Natural killer cell (primary cell): ENCODE data around the gene SNX8. TPM values are rescaled to one million over a fixed set of nuclear protein-coding genes. Genes with fewer than 3 reads are reported as not detected.
A peak's percentile ranks its signal among the peaks of the same experiment; 100 is the strongest.

Experiments
- ATAC-seq, 3 donors: fragments of 150-1000 bp in 2 of 3; fragments of 200-7000 bp in 1 of 3; cut with Tn5 transposase; 1 replicate in 1 of 3; 2 replicates in 2 of 3; pipeline ENCODE4 v1.10.0; 2021; ENCODE audit warnings: mild to moderate bottlenecking in 2 of 3, moderate library complexity in 2 of 3
- DNase-seq, 2 donors: peaks; one replicate each; pipeline versions ENCODE4 v3.0.0 to v3.0.0-alpha.2; 2013 to 2021; ENCODE audit warnings: mixed read lengths in 1 of 2
- H3K27ac ChIP-seq: one replicate; pipeline ENCODE4 v1.5.1; 2013; ENCODE audit warnings: mild to moderate bottlenecking, low read length
- H3K27me3 ChIP-seq: one replicate; pipeline ENCODE4 v1.6.1; 2013; ENCODE audit warnings: low read length; ENCODE audit not compliant: control insufficient read depth, insufficient read depth
- H3K36me3 ChIP-seq: one replicate; pipeline ENCODE4 v1.6.1; 2013; ENCODE audit warnings: low read length; ENCODE audit not compliant: control insufficient read depth, insufficient read depth
- H3K4me1 ChIP-seq: one replicate; pipeline ENCODE4 v1.6.1; 2013; ENCODE audit warnings: low read length; ENCODE audit not compliant: control insufficient read depth, insufficient read depth
- H3K4me3 ChIP-seq: one replicate; pipeline ENCODE4 v1.5.1; 2013; ENCODE audit warnings: low read length
- H3K9me3 ChIP-seq: one replicate; pipeline ENCODE4 v1.6.1; 2013; ENCODE audit warnings: low read length; ENCODE audit not compliant: control insufficient read depth, insufficient read depth
- H3K27ac Mint-ChIP-seq, 2 donors: one replicate each; pipeline ENCODE4 v1.8.0; 2022; ENCODE audit warnings: mild to moderate bottlenecking in 2 of 2, mixed read lengths in 2 of 2, moderate library complexity in 1 of 2
- H3K27me3 Mint-ChIP-seq, 2 donors: one replicate each; pipeline ENCODE4 v1.8.0; 2022; ENCODE audit warnings: low read depth in 2 of 2, mixed read lengths in 2 of 2
- H3K36me3 Mint-ChIP-seq: one replicate; pipeline ENCODE4 v1.8.0; 2022; ENCODE audit warnings: mixed read lengths
- H3K4me1 Mint-ChIP-seq, 2 donors: one replicate each; pipeline ENCODE4 v1.8.0; 2022; ENCODE audit warnings: mixed read lengths in 2 of 2
- H3K4me3 Mint-ChIP-seq: one replicate; pipeline ENCODE4 v1.8.0; 2022; ENCODE audit warnings: mild to moderate bottlenecking, moderate library complexity, mixed read lengths
- H3K9me3 Mint-ChIP-seq, 2 donors: one replicate each; pipeline ENCODE4 v1.8.0; 2022; ENCODE audit warnings: mixed read lengths in 2 of 2
- CTCF ChIP-seq: fragments of 200-600 bp; IDR thresholded peaks from one replicate; pipeline ENCODE4 v1.8.0; 2022; ENCODE audit warnings: antibody characterized with exemption
- WGBS: methylation state at CpG from one replicate; pipeline ENCODE4 v1.1.7; 2013; ENCODE audit warnings: missing lambda C conversion rate; ENCODE audit not compliant: insufficient coverage; 5-methylcytosine and 5-hydroxymethylcytosine counted together
- intact Hi-C: fragments of 100-400 bp; cut with micrococcal nuclease; formaldehyde crosslinking; loops from one replicate; pipeline ENCODE4 v1.14.2; 2022
- total RNA-seq, 4 donors: library from RNA; stranded (reverse); fragments of 120-200 nt in 1 of 4; gene quantifications; one replicate each; pipeline versions ENCODE4 v1.2.3 to v1.2.4, GENCODE V29; 2013 to 2022

The SNX8 gene
- total RNA-seq, 3 donors from 2014 or later (not counting 1 experiment from before 2014, with no cell fraction given) = 8.3 to 15.7 (median 12.6) TPM

- H3K4me3 Mint-ChIP-seq = peak overlapping the region; percentile 28
Observed at GRCh38 chr7:2244404-2244995, 69.7 kb downstream of the SNX8 start.

GRCh38 chr7:2243458-2243857 is 70.8 kb downstream of the SNX8 start:
- 87% methylated on average over 11 of the region's 12 CpGs for WGBS
- ATAC-seq (no peak), DNase-seq (no peak)
- Histone ChIP-seq H3K27ac (no peak overlapping the region), H3K9me3 (no peaks in the 10 kb centered on the region), H3K4me1 (peaks cover 63% of the 10 kb centered on the region), H3K4me3 (no peak overlapping the region), H3K27me3 (no peaks in the 10 kb centered on the region), H3K36me3 (peaks cover under 1% of the 10 kb centered on the region)
- Mint-ChIP-seq H3K9me3 (no peaks in the 10 kb centered on the region), H3K27ac (no peak overlapping the region), H3K27me3 (no peaks in the 10 kb centered on the region), H3K4me1 (peaks cover 11 to 35% of the 10 kb centered on the region in 2 donors), H3K4me3 (peak overlapping the region; percentile 13), H3K36me3 (no peaks in the 10 kb centered on the region)
- TF ChIP-seq CTCF = no peak
- intact Hi-C loops = loop anchor here (10.0 kb wide), 2 partner anchors 221 to 669 kb away; partner anchors contain the start of gene PSMG3

More at GRCh38 chr7:2244404-2244995, 69.7 kb downstream of the SNX8 start:
- H3K36me3 ChIP-seq = no peaks in the 10 kb centered on the region
- Mint-ChIP-seq H3K27me3 (no peaks in the 10 kb centered on the region), H3K9me3 (no peaks in the 10 kb centered on the region), H3K27ac (no peak overlapping the region), H3K4me1 (peaks cover 20 to 44% of the 10 kb centered on the region in 2 donors), H3K36me3 (no peaks in the 10 kb centered on the region)
- no peaks in the 10 kb centered on the region for H3K27me3 ChIP-seq
- DNase-seq (no peak), ATAC-seq (no peak)
- peaks cover 74% of the 10 kb centered on the region for H3K4me1 ChIP-seq
- H3K27ac ChIP-seq = no peak overlapping the region
- no peaks in the 10 kb centered on the region for H3K9me3 ChIP-seq
- WGBS = 88% methylated on average over 25 of the region's 25 CpGs
- no peak overlapping the region for H3K4me3 ChIP-seq
- TF ChIP-seq CTCF = no peak
- intact Hi-C loops = loop anchor here (10.0 kb wide), 2 partner anchors 220 to 670 kb away; partner anchors contain the start of gene PSMG3

GRCh38 chr7:2242541-2243429 is 71.5 kb downstream of the SNX8 start:
- peak in 1 of 2 donors; percentile 45 for DNase-seq
- no peaks in the 10 kb centered on the region for H3K9me3 ChIP-seq
- H3K27me3 Mint-ChIP-seq = no peaks in the 10 kb centered on the region

More at GRCh38 chr7:2242541-2243429, 71.5 kb downstream of the SNX8 start:
- ATAC-seq = peak in 2 of 3 donors; percentile 52 to 55
- Histone ChIP-seq H3K4me3 (peak overlapping the region; percentile 96), H3K27ac (peak overlapping the region; percentile 68), H3K36me3 (peaks cover 8% of the 10 kb centered on the region), H3K4me1 (peaks cover 61% of the 10 kb centered on the region), H3K27me3 (no peaks in the 10 kb centered on the region)
- Mint-ChIP-seq H3K4me1 (peaks cover 5 to 29% of the 10 kb centered on the region in 2 donors), H3K4me3 (peak overlapping the region; percentile 95), H3K9me3 (no peaks in the 10 kb centered on the region), H3K27ac (peak overlapping the region; percentile 74 to 97), H3K36me3 (no peaks in the 10 kb centered on the region)
- WGBS = 50% methylated on average over 21 of the region's 21 CpGs
- TF ChIP-seq CTCF = no peak
- intact Hi-C loops = loop anchor here (10.0 kb wide), 2 partner anchors 222 to 668 kb away; partner anchors contain the start of gene PSMG3
